DMS 273 (cell line): ENCODE results near the gene TRAPPC11.

Experiments
- DNase-seq: peaks from one replicate; lab custom pipeline; 2025; ENCODE audit not compliant: unreplicated experiment; lab: John Stamatoyannopoulos, UW

TRAPPC11 gene

DNA sequence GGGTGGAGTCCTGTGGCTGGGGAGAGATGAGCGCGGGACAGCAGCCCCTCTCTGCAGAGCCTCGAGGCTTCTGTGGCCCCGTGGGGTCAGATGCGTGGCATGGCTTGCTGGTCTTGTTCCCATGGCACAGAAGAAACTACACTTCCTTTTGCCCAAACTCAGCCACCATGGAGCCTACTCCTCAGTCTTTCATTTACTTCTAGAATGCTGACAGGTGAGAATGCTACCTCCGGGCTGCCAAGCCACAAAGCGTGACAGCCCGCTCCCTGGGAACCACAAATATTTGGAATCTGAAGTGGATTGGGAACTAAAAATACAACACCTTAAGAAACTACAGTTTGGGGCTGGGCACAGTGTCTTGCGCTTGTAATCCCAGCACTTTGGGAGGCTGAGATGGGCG, 98.0 kb downstream of the TRAPPC11 start:
- DNase-seq: no peak

DNA sequence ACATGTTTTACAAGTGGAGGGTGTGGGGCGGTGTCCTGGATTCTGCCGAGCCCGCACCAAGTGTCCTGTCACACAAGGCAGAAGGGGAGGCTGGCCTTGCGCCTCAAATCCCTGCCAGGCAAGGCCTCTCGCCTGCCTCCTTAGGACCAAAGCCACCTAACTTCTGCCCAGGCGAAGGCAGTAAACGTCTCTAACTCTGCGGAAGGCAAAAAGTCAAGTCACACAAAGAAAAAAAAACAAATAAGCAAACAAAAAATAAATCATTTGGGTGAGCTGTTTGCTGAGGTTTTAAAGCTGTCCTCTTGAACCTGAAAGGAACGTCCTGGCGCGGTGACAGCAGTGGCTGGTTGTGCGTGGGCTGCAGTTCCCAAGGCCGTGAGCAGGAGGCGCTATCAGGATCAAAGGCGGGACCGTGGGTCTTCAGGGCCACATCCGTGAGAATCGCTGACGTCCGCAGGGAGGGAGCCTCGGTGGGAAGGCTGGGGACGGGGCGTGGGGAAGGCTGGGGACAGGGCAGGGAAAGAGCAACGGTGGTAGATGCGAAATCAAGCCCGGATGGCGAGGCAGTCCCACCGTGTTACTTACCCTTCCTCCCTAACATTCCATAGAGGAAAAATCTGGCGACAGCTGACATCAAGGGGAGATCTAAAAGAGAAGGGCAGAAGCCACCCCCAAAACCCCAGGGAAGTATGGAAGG, 99.1 kb downstream of the TRAPPC11 start:
- no peak for DNase-seq

- no peak for DNase-seq
Observed at GRCh38 chr4:183758758-183759447, 99.8 kb downstream of the TRAPPC11 start.

GRCh38 chr4:183760326-183760725, 101.2 kb downstream of the TRAPPC11 start:
- no peak for DNase-seq
